GM12878 (cell line): Measurements from ENCODE around the gene RAB34. TPM values are rescaled to one million over a fixed set of nuclear protein-coding genes. Genes with fewer than 3 reads are reported as not detected.

Experiments used
- BMI1 ChIP-seq: fragments of 450-650 bp; IDR thresholded peaks from 2 replicates; pipeline ENCODE4 v1.6.1; 2016; ENCODE audit warnings: mild to moderate bottlenecking, moderate library complexity, borderline replicate concordance
- CHD2 ChIP-seq: IDR thresholded peaks from 2 replicates; pipeline ENCODE4 v1.6.1; 2011; ENCODE audit warnings: low read depth, low read length, improper control_type of control experiment, borderline replicate concordance
- EP300 ChIP-seq, 2 experiments: fragments of 150-350 bp in 1 of 2; IDR thresholded peaks; 2 replicates each; pipeline ENCODE4 v1.6.1; 2011 to 2012; ENCODE audit warnings: low read depth in 2 of 2, low read length in 2 of 2, borderline replicate concordance in 1 of 2, improper control_type of control experiment in 1 of 2, inconsistent platforms in 1 of 2; ENCODE audit not compliant: control insufficient read depth in 1 of 2
- ESRRA ChIP-seq: IDR thresholded peaks from 2 replicates; pipeline ENCODE4 v1.6.1; 2012; ENCODE audit warnings: mild to moderate bottlenecking, low read length, improper control_type of control experiment
- FOXK2 ChIP-seq: fragments of 450-650 bp; IDR thresholded peaks from 2 replicates; pipeline ENCODE4 v1.6.1; 2017; ENCODE audit warnings: mild to moderate bottlenecking, moderate library complexity
- KDM1A ChIP-seq: fragments of 200-600 bp; sonication (generic); IDR thresholded peaks from 2 replicates; pipeline ENCODE4 v1.6.1; 2016; ENCODE audit warnings: borderline replicate concordance
- LARP7 ChIP-seq: fragments of 450-650 bp; IDR thresholded peaks from 2 replicates; pipeline ENCODE4 v1.6.1; 2017; ENCODE audit warnings: mild to moderate bottlenecking
- MEF2B ChIP-seq: fragments of 450-650 bp; IDR thresholded peaks from 2 replicates; pipeline ENCODE4 v1.6.1; 2018; ENCODE audit warnings: mild to moderate bottlenecking, moderate library complexity; ENCODE audit not compliant: partially characterized antibody, poor library complexity, severe bottlenecking
- MTA3 ChIP-seq: IDR thresholded peaks from 2 replicates; pipeline ENCODE4 v1.6.1; 2012; ENCODE audit warnings: low read length, inconsistent platforms, borderline replicate concordance
- NFXL1 ChIP-seq: fragments of 450-650 bp; IDR thresholded peaks from 2 replicates; pipeline ENCODE4 v1.6.1; 2017; ENCODE audit warnings: antibody characterized with exemption, mild to moderate bottlenecking, borderline replicate concordance
- POU2F2 ChIP-seq: IDR thresholded peaks from 3 replicates; pipeline ENCODE4 v1.6.1; 2011; ENCODE audit warnings: low read depth, mild to moderate bottlenecking, low read length, borderline replicate concordance
- SMARCA5 ChIP-seq: fragments of 450-650 bp; IDR thresholded peaks from 2 replicates; pipeline ENCODE4 v1.6.1; 2017; ENCODE audit warnings: mild to moderate bottlenecking
- SMC3 ChIP-seq: IDR thresholded peaks from 2 replicates; pipeline ENCODE4 v1.6.1; 2011; ENCODE audit warnings: low read length, improper control_type of control experiment, borderline replicate concordance
- polyA plus RNA-seq, 11 experiments: library from polyadenylated mRNA; depleted of rRNA in 4 of 11; unstranded in 6 of 11; stranded (reverse) in 5 of 11; fragments of >200 nt; fragmentation: Nextera tagmentation in 4 of 11; fragmentation: Illumina TruSeq in 1 of 11; extraction: Ambion mirVana in 4 of 11; extraction: Trizol in 1 of 11; gene quantifications; 1 replicate in 1 of 11; 2 replicates in 10 of 11; pipeline versions ENCODE4 v1.2.1 to v1.2.3, GENCODE V29; 2011 to 2016; ENCODE audit warnings: inconsistent platforms in 2 of 11, missing spikeins in 2 of 11, low read depth in 1 of 11
- total RNA-seq, 4 experiments: library from RNA; depleted of rRNA in 3 of 4; stranded (reverse); fragments of >200 nt in 3 of 4; fragmentation: Illumina TruSeq in 1 of 4; extraction: Trizol in 1 of 4; gene quantifications; 2 replicates each; pipeline versions ENCODE4 v1.2.1 to v1.2.3, GENCODE V29; 2013 to 2021
- TF ChIP-seq, protein P1 (sequence below): fragments of 450-650 bp; IDR thresholded peaks from 2 replicates; pipeline ENCODE4 v1.6.1; 2017; ENCODE audit warnings: mild to moderate bottlenecking, moderate library complexity
- TF ChIP-seq, protein P2 (sequence below), 3 experiments: IDR thresholded peaks in 2 of 3; conservative IDR thresholded peaks in 1 of 3; 2 replicates each; pipeline ENCODE4 v1.5.1; 2011; ENCODE audit warnings: low read depth in 3 of 3, low read length in 3 of 3, mild to moderate bottlenecking in 3 of 3, control low read depth in 2 of 3, moderate library complexity in 2 of 3, inconsistent platforms in 1 of 3, mixed read lengths in 1 of 3; ENCODE audit not compliant: control insufficient read depth in 2 of 3, insufficient read depth in 1 of 3; ENCODE audit errors: extremely low read depth in 1 of 3
- TF ChIP-seq, protein P3 (sequence below): fragments of 450-650 bp; IDR thresholded peaks from 2 replicates; pipeline ENCODE4 v1.6.1; 2016; ENCODE audit warnings: mild to moderate bottlenecking
- TF ChIP-seq, protein P4 (sequence below): IDR thresholded peaks from 2 replicates; pipeline ENCODE4 v1.6.1; 2011; ENCODE audit warnings: borderline replicate concordance, low read depth, mild to moderate bottlenecking, moderate library complexity, low read length; ENCODE audit not compliant: insufficient read depth, poor library complexity, severe bottlenecking

Gene RAB34
- total and polyA plus RNA-seq, 10 of the 15 experiments (the other 5 are each of a cell fraction or from before 2014, with no cell fraction given): 0.37 to 46.4 (median 32.8) TPM

DNA sequence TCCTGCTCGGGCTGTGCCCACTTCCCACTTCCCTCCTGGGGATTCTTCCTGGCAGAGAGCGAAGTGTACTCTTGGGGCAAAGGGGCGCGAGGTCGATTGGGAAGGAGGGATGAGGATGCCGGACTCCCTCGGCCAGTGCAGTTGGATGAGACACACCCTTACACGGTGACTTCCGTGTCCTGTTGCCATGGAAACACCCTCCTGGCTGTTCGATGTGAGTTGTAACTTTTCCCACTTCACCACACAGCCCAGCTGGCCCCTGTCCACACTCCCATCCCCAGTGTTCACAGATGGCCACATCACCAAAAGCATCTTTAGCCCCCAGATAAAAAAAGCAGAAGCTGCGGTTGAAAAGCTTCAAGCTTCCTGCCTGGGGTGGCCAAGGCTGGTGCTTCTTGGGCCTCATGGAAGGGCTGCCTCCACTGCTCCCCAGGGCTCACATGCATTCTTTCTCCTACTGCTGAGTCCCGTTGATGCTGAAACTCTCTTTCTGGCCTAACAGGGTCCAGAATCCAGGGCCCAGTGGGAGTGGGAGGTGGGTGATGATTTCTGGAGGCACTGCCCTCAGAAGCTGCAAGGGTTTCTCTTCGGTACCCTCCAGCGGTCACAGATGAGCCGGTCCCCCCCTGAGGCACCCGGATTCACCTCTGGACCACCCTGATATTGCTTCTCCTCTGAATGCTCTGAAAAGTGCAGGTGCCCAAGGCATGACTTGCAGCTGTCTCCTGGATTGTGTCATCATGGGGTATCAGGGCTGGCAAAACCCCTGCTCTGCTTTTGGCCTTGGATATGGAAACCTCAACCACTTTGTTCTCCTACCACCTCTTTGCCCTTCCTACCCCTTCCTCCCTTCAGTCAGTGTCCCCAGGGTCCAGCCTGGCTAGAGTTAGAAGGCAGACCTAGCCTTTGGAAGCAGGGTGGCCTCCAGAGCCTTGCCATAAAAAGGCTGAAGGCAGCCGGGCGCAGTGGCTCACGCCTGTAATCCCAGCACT lies 24.0 kb upstream of the RAB34 start (continued):
- TF ChIP-seq POU2F2 (peak; percentile 9; the same call in 1 of the 3 replicates), LARP7 (no peak), BMI1 (peak; percentile 97), CHD2 (peak; percentile 24; the same call in 1 of the 2 replicates), MEF2B (peak; percentile 47), SMC3 (no peak), NFXL1 (no peak), KDM1A (no peak), MTA3 (no peak), ESRRA (no peak), EP300 (IDR thresholded peaks at IDR 0.05; ENCODE audit: borderline replicate concordance in 1 of 2, control insufficient read depth in 1 of 2, low read depth in 2 of 2, low read length in 2 of 2) (0 out of 4 replicates have a peak, but pooled peaks of 1 of the 2 experiments have one; percentile 27), SMARCA5 (no peak), FOXK2 (no peak)
- TF ChIP-seq, protein P1, sequence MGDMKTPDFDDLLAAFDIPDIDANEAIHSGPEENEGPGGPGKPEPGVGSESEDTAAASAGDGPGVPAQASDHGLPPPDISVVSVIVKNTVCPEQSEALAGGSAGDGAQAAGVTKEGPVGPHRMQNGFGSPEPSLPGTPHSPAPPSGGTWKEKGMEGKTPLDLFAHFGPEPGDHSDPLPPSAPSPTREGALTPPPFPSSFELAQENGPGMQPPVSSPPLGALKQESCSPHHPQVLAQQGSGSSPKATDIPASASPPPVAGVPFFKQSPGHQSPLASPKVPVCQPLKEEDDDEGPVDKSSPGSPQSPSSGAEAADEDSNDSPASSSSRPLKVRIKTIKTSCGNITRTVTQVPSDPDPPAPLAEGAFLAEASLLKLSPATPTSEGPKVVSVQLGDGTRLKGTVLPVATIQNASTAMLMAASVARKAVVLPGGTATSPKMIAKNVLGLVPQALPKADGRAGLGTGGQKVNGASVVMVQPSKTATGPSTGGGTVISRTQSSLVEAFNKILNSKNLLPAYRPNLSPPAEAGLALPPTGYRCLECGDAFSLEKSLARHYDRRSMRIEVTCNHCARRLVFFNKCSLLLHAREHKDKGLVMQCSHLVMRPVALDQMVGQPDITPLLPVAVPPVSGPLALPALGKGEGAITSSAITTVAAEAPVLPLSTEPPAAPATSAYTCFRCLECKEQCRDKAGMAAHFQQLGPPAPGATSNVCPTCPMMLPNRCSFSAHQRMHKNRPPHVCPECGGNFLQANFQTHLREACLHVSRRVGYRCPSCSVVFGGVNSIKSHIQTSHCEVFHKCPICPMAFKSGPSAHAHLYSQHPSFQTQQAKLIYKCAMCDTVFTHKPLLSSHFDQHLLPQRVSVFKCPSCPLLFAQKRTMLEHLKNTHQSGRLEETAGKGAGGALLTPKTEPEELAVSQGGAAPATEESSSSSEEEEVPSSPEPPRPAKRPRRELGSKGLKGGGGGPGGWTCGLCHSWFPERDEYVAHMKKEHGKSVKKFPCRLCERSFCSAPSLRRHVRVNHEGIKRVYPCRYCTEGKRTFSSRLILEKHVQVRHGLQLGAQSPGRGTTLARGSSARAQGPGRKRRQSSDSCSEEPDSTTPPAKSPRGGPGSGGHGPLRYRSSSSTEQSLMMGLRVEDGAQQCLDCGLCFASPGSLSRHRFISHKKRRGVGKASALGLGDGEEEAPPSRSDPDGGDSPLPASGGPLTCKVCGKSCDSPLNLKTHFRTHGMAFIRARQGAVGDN: peak; percentile 79; the same call in 1 of the 2 replicates
- TF ChIP-seq, protein P2, sequence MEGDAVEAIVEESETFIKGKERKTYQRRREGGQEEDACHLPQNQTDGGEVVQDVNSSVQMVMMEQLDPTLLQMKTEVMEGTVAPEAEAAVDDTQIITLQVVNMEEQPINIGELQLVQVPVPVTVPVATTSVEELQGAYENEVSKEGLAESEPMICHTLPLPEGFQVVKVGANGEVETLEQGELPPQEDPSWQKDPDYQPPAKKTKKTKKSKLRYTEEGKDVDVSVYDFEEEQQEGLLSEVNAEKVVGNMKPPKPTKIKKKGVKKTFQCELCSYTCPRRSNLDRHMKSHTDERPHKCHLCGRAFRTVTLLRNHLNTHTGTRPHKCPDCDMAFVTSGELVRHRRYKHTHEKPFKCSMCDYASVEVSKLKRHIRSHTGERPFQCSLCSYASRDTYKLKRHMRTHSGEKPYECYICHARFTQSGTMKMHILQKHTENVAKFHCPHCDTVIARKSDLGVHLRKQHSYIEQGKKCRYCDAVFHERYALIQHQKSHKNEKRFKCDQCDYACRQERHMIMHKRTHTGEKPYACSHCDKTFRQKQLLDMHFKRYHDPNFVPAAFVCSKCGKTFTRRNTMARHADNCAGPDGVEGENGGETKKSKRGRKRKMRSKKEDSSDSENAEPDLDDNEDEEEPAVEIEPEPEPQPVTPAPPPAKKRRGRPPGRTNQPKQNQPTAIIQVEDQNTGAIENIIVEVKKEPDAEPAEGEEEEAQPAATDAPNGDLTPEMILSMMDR (IDR thresholded peaks at IDR 0.05 in 2 of 3, conservative IDR thresholded peaks at IDR 0.05 in 1 of 3; ENCODE audit: control insufficient read depth in 2 of 3, extremely low read depth in 1 of 3, insufficient read depth in 1 of 3, low read depth in 3 of 3, low read length in 3 of 3): no peak
- TF ChIP-seq, protein P3, sequence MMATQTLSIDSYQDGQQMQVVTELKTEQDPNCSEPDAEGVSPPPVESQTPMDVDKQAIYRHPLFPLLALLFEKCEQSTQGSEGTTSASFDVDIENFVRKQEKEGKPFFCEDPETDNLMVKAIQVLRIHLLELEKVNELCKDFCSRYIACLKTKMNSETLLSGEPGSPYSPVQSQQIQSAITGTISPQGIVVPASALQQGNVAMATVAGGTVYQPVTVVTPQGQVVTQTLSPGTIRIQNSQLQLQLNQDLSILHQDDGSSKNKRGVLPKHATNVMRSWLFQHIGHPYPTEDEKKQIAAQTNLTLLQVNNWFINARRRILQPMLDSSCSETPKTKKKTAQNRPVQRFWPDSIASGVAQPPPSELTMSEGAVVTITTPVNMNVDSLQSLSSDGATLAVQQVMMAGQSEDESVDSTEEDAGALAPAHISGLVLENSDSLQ: no peak
- TF ChIP-seq, protein P4, sequence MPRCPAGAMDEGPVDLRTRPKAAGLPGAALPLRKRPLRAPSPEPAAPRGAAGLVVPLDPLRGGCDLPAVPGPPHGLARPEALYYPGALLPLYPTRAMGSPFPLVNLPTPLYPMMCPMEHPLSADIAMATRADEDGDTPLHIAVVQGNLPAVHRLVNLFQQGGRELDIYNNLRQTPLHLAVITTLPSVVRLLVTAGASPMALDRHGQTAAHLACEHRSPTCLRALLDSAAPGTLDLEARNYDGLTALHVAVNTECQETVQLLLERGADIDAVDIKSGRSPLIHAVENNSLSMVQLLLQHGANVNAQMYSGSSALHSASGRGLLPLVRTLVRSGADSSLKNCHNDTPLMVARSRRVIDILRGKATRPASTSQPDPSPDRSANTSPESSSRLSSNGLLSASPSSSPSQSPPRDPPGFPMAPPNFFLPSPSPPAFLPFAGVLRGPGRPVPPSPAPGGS: no peak
